Amniotic stem cell (primary cell): ENCODE measurements around the gene FANK1.

ENCODE experiments used
- DNase-seq: peaks from one replicate; lab custom pipeline; 2025; lab: John Stamatoyannopoulos, UW

The FANK1 gene, protein sequence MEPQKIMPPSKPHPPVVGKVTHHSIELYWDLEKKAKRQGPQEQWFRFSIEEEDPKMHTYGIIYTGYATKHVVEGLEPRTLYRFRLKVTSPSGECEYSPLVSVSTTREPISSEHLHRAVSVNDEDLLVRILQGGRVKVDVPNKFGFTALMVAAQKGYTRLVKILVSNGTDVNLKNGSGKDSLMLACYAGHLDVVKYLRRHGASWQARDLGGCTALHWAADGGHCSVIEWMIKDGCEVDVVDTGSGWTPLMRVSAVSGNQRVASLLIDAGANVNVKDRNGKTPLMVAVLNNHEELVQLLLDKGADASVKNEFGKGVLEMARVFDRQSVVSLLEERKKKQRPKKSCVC

DNA sequence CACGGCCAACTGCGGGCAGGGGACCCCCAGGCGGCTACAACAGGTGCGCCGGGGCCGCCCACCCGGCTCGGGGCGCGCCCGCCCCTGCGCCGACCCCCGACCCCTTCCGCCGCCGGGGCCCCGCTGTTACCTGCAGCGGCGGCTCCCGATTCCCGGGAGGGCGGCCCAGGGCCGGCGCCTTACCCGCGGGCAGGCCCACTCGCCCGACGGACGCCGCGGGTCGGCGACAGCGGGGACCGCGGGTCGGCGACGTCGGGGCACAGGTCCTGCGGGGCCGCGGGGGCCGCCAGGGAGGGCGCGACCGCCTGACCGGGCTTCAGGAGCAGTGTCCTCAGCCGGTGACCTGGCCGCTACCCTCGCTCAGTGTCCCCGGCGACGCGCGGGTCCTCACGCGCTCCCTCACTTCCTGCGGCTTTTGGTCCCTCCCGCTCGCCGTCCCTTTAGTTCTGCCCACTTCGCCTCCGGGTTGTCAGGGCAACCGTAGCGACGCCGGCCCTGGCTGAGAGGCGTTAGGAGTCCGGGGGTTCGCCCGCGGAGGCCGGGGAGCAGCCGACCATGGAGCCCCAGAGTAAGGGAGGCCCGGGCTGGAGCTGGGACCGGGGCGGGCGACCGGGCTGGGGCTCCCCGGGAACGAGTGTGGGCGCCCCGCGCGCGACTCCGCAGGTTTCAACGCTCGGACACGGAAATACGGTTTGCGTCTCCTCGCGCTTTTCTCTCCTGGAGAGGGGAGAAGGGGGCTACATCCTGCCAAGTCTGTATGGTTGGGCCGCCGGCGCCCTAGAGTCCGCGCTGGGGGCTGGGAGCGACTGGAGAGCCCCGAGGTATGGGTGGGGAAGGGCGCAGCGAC is at the start of gene FANK1:
Gene FANK1, plus strand, starts transcription at position 477 of the 847 bp plus-strand sequence. Its CDS starts 79 bp downstream, at position 556.
- DNase-seq = peak; percentile 66

DNA sequence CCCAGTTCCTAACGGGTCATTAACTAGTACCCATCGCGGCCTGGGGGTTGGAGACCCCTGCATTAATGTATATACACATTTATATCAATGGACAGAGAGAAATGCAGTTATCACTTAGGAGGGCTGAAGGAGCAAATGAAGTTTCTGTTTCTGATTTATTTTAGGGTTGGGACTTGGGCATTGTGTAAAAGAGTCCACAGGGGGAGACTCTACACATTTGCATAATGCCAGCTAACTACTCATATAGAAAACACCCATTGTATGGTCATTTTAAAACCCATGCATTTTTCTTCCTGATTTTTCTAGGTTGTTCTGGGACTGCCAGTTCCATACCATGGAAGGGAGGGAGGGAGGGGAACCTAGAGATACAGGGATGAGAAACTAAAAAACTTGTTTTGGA is 49.5 kb upstream of the FANK1 start:
- DNase-seq = no peak

DNA sequence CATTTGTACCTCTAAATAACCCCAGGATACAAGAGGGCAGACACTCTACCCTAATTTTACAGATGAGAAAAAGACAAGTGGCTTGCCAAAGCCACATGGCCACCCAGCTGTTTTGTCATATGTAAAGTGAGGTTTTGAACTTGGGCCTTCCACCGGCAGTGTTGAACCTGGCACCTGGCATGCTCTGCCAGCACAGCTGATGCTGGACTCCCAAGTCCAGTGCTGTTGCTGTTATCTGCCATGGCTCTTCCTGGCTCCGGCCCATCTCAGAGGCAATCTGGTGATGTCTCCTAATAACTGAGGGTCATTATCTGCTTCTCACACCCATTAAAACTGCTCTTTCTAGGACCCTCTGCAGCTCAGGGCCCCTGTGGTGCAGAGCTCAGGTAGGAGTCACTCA is 48.0 kb upstream of the FANK1 start:
- no peak for DNase-seq

DNA sequence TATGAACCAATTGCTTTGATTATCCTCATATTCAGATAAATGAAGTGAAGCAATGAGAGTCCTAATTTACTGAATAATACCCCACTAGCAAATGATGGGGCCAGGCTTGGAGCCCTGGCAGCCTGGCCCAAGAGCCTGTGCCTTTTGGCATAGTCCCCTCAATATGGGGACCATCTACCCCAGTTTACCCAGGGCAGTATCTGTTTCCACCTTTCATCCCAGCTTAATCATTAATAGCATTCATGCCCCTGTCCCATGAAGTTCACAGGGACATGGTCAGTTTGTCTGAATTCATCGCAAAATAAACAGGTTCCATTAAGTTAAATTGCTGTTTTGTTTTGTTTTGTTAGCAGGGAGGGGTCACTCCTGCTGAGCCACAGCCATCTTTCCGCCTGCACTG is 47.5 kb upstream of the FANK1 start:
- DNase-seq = no peak

DNA sequence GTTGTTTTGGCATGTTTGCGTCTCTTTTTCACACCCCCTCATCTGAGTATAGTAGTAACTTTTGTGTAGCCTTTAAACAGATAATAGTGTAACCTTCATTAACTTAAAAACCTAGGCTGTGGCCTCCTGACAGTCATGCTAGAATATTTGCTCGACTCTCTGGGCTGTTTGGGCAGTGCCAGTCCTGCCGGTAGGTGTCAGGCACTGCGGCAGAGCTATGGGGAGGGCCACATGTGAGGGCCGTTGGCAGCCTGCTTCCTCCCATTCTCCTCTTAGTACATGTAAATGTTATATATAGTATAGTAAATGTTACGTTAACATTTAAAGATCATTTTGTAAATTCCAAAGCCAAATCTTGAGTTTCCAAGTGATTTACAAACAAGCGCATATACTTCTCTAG is 46.9 kb upstream of the FANK1 start:
- no peak for DNase-seq

DNA sequence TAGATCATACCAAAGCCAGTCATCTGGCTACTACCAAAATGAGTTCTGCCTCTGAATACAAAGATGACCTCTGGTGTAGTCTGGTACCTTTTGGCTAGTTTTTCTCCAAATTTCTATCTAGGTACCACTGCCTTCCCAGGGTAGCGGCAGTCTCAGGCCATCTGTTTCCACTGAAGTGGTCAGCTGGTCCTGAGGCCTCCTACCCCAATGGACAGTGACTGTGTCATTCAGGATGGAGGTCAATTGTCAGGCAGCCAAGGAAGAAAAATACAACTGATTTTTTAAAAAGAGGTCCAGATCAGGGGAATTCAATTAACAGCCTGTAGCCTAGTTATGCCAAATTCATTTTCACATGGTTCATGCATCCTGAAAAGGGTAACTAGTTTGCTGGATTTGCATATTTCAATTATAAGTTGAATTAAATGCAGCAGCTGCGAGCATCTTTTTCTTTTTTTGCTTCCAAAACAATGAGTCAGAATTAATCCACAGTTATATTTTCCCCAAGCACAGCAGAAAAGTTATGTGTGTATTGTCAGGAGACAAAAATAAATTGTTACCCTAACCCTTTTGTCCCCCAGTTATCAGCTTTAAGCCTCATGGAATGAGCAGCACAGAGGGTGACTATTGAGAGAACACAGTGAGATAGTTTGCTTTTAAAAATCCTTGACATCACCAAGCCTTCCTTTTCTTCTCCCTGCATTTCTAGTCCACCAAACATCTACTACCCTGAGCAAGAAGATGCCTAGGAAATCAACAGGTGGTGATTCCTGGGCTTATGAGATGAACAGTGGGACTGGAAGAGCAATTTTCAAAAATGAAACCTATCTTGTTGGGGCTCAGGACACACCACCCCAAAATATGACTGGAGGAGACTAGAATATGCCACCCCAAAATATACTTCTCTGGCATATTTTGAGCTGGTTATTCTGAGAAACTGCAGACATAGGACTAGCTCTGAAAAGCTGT is 45.3 kb upstream of the FANK1 start:
- DNase-seq = no peak

DNA sequence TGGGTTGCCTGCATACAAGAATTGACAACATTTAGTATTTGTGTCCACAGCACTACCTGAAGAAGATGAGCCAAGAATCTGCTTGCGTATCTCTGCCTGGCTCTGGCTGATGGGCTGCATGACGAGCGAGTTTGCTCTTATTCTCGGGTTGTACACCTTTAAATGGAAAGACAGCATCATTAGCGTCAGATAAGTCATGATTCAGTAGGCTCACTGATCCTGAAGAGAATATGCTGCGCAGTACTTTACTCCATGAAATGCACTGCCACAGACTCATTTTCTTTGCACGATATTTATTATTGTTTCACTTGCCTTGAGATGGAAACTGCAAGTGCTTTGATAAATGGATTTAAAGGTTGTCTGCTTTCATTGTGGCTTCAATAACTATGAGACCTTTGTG is 43.9 kb upstream of the FANK1 start:
- no peak for DNase-seq

DNA sequence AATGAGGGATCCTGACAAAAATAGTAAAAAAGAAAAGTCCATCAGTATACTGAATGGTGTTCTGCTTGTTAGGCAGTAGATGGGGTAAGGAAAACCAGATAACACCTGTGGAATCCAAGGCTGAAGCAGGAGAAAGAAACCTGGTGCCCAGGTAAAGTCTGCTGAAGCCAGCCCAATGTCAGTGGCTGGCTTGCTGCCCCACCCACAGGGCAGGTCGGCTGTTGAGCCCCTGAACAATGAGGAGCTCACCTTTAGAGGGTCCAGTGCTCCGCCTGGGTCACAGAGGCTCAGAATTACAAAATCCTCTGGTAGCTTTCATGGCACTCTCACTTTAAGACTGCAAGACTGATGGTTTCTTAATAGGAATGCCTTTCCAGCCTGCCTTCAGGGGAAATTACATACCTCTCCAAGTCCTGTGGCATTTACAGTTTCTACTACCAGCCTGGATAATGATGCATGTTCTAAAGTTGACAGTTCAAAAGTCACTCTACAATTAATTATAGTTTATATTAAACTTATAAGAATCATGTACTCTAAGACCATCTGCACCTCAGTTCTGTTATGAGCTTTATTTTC is 39.1 kb upstream of the FANK1 start:
- DNase-seq = no peak

DNA sequence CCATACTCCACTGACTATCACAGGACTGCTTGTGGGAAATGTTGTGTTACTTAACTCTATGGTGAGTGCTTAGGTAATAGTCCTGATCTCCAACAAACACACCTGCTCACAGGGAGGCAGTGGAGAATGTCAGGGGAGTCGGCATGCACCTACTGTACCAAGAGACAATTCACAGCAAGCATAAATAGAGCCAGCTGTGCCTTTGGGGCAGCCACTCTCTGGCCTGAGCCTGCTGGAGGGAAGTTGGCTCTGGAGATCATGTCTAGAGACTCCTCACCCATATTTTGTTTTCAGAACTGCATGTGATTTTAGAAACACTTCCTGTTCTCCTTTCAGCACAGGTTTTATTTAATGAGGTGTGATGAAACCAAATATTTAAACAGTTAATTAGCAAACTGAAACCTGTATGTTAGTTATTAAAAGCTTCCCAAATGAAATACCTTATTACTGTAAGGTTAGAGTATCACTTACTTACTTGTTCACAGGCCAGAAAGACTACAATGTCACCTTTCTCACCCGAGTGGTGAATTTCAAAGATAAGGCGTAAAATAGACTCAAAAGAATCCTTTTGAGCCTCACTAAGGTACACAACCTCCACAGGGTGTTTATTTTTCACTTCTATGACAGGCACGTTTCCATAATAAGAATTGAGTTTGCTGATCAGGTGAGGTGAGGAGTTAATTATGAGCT is 37.1 kb upstream of the FANK1 start:
- DNase-seq = no peak

DNA sequence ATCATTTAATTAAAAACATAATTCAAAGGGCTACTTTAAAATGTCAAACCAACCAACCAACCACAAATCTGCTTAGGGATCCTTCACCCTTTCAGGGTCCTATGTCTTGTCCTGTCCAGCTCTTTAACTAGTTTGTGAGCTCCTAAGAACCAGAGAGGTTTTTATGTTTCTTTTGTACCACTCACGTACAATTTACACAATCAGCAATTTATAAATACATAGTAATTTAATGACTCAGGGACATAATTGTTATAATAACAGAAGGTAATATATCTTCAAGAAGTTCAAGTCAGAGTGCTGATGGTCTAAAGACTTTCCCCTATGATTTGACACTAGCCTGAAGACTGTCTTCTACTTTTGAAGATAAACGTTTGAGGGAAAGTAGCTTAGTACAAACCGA is 31.2 kb upstream of the FANK1 start:
- no peak for DNase-seq

DNA sequence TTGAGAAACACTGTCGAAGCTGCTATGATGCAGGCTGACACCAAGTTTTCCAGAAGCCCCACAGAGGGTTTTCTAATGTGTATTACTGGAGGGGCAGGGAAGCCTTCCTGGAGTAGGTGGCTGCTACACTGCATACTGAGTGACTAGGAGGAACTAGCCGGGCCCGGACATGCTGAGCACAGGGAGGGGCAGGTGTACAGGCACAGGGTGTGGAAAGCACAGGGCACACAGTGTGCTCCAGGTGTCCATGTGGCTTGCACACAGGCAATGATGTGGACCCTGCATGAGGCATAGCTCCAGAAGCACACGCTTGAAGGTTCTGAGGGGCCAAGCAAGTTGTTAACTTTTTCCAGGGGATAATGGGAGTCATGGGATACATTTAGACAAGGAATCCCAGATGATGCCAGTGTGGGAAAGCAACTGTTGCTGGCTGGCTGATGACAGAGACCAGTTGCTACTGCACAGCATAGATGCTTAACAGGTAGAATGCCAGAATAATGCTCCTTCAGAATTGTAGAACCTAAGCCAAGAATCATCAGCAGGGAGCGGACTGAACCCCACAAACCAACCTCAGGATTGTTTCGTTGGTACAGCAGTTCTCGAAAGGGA is 29.8 kb upstream of the FANK1 start:
- DNase-seq = no peak

DNA sequence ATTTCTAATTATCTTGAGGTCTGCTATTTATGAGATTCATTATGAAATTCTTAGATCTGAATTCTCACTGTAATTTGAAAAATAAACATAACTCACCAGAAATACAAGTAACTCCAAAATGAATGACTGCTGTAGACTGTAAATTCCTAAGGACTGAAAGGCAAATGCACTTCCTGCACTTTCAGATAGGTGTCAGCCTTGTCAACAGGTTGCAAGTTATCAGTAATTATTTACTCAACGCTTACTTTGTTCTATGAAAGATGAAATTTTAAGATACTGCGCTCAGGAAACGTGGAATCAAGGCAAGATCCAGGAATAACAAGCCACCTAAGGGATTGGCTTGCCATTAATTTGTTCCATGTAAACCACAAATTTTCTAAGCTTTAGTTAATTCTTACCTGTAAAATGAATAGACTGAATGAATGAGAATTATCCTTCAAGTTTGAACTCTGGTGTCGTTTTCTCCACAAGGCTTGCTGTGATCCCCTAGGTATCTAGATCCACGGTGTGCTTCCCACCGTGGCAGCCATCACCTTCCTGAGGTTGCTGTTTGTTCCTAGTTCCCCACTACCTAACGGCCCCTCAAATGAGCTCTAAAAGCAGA is 27.9 kb upstream of the FANK1 start:
- DNase-seq = no peak

DNA sequence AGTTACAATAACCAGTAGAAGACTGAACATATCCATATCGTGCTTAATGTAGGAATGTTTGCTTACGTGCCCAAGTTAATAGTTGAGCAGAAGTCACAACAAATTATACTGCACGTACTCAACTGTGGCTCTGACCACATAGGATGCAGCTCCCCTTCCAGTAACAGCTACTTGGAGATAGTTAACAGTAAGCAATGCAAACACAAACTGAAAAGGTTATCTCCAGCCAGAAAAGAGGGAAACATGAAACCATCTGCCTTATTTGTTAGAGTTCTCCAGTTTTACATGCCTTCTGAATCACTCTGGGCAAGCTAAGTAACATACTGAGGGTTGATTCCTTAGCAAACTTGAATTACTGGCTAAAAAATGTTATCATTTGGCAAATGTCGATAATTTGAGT is 25.0 kb upstream of the FANK1 start:
- DNase-seq = no peak

DNA sequence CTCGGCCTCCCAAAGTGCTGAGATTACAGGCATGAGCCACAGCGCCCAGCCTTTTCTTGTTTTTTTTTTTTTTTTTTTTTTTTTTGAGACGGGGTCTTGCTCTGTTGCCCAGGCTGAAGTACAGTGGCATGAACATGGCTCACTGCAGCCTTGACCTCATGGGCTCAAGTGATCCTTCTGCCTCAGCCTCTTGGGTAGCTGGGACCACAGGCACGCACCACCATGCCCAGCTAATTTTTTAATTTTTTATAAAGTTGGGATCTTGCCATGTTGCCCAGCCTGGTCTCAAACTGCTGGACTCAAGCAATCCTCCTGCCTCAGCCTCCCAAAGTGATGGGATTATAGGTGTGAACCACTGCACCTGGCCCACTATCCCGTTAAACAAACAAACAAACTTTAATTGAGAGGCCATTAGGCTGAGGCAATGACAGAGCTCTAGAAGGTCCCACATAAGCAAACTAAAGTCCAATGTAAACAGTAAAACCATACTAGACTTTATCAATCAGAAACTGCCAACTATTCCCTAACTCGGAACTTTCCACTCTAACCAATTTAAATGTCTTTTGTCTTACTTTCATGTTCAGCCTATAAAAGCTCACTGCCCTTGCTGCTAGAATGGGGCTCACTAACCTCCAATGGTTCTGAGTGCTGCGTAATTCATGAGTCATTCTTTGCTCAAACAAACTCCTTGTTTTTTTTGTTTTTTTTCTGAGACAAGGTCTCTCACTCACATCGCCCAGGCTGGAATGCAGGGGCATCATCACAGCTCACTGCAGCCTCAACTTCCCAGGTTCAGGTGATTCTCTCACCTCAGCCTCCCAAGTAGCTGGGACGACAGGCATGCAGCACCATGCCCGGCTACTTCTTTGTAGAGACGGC is 17.2 kb upstream of the FANK1 start:
- DNase-seq = peak; percentile 63

DNA sequence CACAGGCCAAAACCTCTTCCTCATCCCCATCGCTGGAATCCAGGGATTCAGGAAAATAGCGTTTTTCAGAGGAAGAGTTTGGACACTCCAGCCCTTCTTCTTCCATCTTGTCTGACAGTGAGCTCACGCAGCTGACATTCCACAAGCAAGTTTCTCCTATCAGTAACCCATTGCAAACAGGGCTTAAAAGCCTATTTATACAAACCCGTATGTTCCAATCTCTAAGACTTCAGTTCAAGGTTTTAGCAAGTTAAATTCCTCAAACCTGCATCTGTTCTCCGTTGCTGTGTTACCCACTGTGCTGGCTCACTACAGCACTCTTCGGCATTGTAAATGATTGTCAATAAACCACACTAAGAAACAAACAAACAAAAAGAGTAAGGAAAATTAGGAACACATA is 15.6 kb upstream of the FANK1 start:
- DNase-seq = no peak

DNA sequence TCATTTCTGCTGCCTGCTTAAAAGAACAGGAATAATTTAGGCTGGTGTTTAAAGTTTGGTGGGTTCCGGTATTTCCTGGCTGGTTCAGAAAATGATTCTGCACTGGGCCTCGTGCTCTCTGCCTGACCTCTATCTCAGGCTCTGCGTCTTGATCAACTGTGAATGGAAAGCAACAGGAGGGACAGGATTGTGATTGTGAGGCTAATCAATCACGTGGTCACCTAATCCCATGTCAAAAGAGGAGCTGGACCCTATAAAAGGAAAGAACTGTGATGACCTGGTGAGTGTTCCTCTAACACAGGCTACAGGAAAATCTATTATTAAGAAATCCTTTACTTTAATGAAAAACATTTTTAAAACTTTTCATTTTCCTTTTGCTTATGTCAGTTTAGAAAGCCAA is 15.2 kb upstream of the FANK1 start, which contains the start of gene DHX32:
Gene DHX32, minus strand, starts transcription at position 101 of the 400 bp plus-strand sequence. CDS start 468 bp downstream, outside the sequence.
- no peak for DNase-seq

DNA sequence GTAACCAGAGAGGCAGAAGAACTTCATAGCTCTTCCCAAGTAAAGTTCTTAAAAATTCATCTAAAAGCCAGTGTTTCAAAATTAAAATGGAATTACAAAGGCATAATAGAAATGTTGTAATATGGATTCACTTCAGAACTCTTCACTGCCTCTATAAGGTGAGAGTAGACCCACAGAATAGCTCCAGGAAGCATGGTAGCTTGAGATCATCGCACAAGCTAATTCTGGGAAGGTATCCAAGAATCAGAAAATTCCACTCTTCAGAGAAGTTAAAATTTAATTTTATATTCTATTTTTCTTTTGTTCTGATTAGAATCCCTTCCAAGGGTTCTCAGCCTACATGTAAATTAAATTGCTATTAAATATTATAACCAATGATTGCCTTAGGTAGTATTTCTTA is 13.8 kb upstream of the FANK1 start:
- DNase-seq = no peak

DNA sequence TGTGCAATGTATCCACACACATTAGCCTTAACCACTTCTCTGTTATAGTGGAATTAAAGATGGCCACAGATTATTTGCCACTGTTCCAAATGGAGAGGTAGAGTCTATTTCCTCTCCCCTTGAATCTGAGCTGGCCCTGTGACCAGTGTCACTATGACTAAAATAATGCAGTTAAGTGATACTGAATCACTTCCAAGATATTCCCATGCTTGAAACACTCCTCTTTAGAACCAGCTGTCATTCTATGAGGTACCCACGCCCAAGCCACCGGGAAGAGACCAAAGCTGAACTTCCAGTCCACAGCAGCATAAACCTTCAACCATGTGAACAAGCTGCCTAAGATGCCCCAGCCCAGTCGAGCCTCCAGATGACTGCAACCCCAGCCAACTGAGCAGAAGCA is 13.2 kb upstream of the FANK1 start:
- no peak for DNase-seq

DNA sequence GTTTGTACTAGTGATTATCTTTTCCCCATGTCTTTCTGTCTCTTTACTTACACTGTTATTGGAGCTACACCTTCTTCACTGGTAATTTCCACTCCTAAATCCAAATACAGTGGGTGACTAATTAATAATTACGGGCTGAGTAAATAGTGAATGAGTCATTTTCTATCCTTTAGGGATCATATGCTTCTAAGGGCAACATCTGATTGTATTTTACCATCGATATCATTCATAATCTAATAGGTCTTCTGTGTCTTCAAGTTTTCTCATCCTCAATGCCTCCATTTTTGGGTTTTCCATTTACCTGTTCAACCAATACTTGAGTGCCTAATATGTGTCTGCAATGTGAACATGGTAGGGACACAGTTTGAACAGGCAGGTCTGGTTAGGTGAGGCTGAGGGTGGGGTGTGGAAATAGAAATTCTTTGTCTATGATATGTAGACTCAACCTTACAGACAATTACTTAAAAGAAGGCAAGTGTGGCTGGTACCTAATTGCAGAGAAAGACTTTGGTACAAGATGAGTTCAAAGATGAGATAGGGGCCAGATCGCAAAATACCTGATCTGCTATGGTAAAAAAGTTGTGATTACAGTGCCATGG is 9.4 kb upstream of the FANK1 start:
- DNase-seq = no peak
